NCI-H446 (cell line): ENCODE measurements around the gene GRIPAP1.

Experiments used
- DNase-seq, 2 experiments: peaks; one replicate each; lab custom pipeline; 2025; lab: John Stamatoyannopoulos, UW

Gene GRIPAP1

GRCh38 chrX:49002091-49002935 is at the start of gene GRIPAP1:
Gene GRIPAP1 (minus strand): TSS chrX:49002264. CDS start chrX:49002229, 35 bp downstream.
- DNase-seq: peak; percentile 87

GRCh38 chrX:49043987-49044281 is 41.9 kb upstream of the GRIPAP1 start:
- DNase-seq: no peak

- DNase-seq: peak; percentile 95 to 98
These were observed 41.3 kb upstream of the GRIPAP1 start, which contains the start of gene TFE3 for GRCh38 chrX:49043220-49043986. Gene TFE3 (minus strand): TSS chrX:49043357. CDS start chrX:49043226, 131 bp downstream.

- DNase-seq: no peak
These were observed 40.6 kb upstream of the GRIPAP1 start for GRCh38 chrX:49042581-49043219.

GRCh38 chrX:49041744-49042580 is 39.9 kb upstream of the GRIPAP1 start:
- DNase-seq: no peak

GRCh38 chrX:49040376-49040955 is 38.4 kb upstream of the GRIPAP1 start:
- DNase-seq: no peak

- peak in 1 of 2 experiments; percentile 47 for DNase-seq
These were observed 37.7 kb upstream of the GRIPAP1 start for GRCh38 chrX:49039598-49040375.

GRCh38 chrX:49037883-49038475 is 35.9 kb upstream of the GRIPAP1 start:
- DNase-seq: no peak

- DNase-seq: no peak
These were observed 28.2 kb upstream of the GRIPAP1 start for GRCh38 chrX:49030283-49030682.

- no peak for DNase-seq
These were observed 27.8 kb upstream of the GRIPAP1 start for GRCh38 chrX:49029876-49030275.

- no peak for DNase-seq
These were observed 17.7 kb upstream of the GRIPAP1 start for GRCh38 chrX:49019599-49020249.

- DNase-seq: no peak
These were observed 17.0 kb upstream of the GRIPAP1 start for GRCh38 chrX:49019050-49019449.

- DNase-seq: no peak
These were observed 1.6 kb upstream of the GRIPAP1 start for GRCh38 chrX:49003696-49004095.

- DNase-seq: peak in 1 of 2 experiments; percentile 27
These were observed 458 bp downstream of the GRIPAP1 start for GRCh38 chrX:49001521-49002090.

GRCh38 chrX:49000636-49001035 is 1.4 kb downstream of the GRIPAP1 start:
- no peak for DNase-seq

GRCh38 chrX:48999030-48999429 is 3.0 kb downstream of the GRIPAP1 start:
- DNase-seq: no peak

- DNase-seq: no peak
These were observed 3.7 kb downstream of the GRIPAP1 start for GRCh38 chrX:48998391-48998790.

- no peak for DNase-seq
These were observed 4.2 kb downstream of the GRIPAP1 start for GRCh38 chrX:48997865-48998264.

GRCh38 chrX:48997455-48997854 is 4.6 kb downstream of the GRIPAP1 start:
- DNase-seq: no peak
